Forelimb muscle (tissue), 1 donor: ENCODE measurements around the gene MARCHF2. TPM values are rescaled to one million over a fixed set of nuclear protein-coding genes. Genes with fewer than 3 reads are reported as not detected.

Source experiments
- DNase-seq: peaks from one replicate; pipeline ENCODE4 v3.0.0-alpha.2; 2013; ENCODE audit warnings: low read depth
- polyA plus RNA-seq: library from polyadenylated mRNA; unstranded; fragments of 120-200 nt; gene quantifications from one replicate; pipeline ENCODE4 v1.2.1, GENCODE V29; 2013; ENCODE audit not compliant: insufficient read length

Gene MARCHF2
- polyA plus RNA-seq, 1 donor, result 14.9 TPM

DNA sequence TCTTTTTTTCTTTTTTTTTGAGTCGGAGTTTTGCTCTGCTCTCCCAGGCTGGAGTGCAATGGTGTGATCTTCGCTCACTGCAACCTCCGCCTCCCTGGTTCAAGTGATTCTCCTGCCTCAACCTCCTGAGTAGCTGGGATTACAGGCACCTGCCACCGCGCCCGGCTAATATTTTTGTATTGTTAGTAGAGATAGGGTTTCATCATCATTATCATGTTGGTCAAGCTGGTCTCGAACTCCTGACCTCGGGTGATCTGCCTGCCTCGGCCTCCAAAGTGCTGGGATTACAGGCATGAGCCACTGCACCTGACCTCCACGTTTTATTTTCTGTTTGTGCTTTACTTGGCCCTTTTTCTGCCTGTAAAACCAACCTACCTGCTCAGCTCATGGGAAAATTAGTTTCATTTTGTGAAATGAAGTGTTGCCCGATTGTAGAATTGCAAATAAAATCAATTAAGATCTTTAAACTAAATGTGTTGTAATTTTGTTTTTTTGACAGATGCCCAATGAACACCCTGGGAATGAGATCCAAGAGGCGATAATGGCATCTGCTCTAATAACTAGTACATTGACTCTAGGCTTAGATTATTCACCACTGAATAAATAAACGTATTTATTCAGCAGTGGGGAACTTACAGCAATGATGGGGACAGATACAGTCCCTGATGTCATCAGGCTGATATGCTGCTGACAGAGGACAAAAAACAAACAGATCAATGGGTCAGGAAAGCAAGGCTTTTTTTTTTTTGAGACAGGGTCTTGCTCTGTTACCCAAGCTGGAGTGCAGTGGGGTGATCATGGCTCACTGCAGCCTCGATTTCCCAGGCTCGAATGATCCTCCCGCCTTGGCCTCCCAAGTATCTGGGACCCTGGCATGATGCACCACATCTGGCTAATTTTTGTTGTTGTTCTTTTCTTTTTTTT lies 25.2 kb upstream of the MARCHF2 start:
- no peak for DNase-seq

DNA sequence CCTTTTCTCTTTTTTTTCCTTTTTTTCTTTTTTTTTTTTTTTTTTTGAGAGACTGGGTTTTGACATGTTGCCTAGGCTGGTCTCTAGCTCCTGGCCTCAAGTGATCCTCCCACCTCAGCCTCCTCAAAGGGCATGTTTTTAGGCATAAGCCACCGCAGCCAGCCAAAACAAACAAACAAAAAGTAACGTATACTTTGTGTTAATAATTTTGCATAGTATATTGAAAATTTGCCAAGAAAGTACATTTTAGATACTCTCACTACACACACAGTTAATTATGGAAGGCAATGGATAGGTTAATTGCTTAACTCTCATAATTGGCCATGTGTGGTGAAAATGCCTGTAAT lies 24.5 kb upstream of the MARCHF2 start:
- DNase-seq, result no peak

DNA sequence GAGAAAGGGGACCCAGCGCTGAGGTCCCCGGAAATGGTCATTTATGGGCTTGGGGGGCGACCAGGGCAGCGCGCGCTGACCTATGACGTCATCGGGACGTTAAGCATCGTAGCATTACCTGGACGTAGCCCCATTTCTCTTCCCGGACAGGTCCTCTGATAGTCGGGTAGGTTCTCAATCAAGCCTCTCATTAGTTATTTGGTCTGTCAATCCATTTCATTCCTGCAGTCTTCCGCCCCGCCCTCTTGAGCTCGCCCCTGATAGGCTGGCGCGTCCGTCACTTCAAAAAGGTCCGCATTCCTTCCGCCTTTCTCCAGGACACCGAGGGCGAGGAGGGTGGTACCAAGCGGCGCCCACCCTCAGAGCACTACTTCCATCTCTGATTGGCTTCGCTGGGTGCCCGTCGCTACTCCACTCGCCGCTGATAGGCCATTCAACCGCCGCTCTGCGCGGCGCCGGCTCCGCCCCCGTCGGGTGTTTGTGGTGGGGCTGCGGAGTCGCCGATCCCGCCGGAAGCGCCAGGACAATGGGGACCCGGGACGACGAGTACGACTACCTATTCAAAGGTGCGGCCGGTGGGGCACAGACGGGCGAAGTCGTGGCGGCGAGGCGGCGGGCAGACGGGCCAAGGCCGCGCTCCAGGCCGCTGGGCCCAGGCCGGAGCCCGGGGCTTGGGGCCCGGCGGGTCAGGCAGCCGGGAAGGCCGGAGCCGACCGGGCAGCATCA lies 23.1 kb upstream of the MARCHF2 start, which contains the start of gene RAB11B:
Gene RAB11B (plus strand): TSS at position 470 of the 726 bp plus-strand sequence. CDS start 57 bp downstream, at position 527.
- peak; percentile 98 for DNase-seq

DNA sequence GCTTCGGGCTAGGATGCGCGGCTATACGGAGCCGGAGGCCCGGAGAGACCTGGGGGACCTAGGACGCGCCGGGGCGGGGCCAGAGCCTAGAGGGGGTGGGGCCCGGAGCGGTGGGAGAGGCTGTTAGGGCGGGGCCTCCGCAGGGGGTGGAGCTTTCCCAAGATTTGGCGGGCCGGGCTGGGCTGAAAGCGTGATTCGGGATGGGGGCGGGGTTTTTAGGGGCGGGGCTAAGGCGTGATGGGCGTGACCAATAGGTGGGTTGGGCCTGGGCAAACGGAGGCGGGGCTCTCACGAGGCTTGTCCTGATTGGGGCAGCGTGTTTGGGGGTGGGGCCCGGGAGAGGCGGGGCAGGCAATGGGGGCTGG lies 22.5 kb upstream of the MARCHF2 start:
- DNase-seq, result peak; percentile 48

DNA sequence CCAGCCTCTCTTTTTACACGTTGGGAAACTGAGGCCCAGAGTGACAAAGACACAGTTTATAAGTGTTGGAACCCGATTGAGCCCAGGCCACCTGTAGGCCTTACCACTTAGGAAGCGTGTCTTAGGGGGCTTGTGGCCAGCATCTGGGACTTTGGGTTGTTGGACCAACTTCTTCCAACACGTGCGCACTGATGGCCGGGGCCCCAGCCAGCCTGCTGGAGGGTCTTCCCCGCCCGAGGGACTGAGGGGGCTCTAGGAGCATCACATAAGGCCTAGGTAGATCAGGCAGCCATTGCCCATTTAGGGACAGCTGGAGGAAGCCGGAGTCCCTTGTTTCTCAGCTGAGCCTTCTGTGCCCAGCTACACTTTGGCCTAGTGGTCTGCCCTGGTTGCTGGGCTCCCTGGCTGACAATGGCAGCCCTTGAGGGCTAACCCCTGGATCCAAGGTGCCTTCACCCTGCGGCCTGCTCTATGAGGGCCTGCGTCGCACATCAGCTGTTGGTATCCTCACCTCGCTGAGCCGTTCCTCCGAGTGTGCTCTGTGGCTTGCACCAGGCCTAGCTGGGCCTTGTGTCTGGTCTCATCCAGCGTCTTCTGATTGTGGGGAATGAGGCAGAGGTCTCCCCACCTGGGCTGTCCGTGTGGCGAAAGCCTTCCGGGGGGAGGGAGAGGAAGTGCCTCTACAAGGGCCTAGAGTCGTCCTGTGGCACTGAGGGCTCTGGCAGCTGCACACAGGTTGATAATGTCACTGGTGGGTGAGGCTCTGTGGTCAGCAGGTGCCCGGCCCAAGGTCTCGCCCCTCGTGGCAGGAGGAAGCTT lies 21.7 kb upstream of the MARCHF2 start:
- no peak for DNase-seq

DNA sequence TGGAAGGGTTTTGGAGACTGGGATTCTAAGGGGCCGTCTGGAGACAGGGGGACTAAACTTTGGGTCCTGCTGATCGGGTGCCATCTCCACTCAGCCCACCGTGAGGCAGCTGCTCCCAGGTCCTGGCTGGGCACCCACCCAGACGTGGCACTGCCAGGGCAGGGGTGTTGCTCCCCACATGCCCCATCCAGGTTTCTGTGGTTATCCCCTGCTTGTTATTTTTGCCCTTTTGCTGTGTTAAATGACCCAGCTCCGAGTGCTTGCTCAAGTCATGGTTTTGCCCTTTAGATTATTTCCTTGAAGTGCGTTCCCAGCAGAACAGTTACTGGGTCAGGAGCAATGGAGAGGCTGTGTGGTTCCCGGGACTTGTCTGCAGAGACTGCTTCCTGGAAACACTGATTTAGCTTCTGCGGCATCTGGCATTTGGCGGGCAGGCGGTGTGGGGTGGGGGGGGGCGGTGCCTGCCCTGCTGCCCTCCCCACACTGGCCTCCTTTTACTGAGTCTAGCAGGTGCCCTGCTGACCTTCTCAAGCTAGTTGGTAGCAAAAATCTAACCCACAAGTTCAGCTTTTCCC lies 21.0 kb upstream of the MARCHF2 start:
- no peak for DNase-seq

DNA sequence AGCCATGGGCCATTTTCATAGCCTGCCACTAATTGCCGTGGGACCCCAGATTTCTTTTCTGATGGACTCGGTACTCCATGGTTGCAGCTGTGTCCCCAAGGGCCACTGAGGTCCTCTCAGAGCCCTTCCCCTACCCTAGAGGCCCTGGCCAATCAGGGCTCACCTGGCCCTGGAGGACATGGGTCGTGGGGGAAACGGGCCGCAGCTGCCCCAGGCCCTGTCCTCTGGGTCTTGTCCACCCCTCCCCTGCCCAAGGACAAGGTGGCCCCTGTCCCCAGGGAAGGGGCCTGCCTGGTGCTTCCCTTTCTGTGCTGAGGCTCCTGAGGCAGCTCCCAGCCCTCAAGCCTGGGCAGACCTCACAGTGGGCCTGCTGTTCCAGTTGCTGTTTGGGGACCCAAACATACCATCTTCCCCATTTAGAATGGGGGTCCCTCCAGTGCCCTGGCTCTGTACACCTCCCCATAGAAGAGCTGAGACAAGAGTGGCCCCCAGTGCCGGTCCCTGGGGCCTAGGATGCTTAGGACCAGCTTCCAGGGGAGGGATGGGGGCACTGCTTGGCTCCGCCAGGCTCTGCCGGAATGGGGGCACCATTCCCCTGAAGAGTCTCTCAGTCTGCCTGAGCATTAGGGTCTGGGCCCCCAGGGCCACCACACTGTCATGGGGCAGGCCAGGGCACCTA lies 19.8 kb upstream of the MARCHF2 start:
- no peak for DNase-seq

DNA sequence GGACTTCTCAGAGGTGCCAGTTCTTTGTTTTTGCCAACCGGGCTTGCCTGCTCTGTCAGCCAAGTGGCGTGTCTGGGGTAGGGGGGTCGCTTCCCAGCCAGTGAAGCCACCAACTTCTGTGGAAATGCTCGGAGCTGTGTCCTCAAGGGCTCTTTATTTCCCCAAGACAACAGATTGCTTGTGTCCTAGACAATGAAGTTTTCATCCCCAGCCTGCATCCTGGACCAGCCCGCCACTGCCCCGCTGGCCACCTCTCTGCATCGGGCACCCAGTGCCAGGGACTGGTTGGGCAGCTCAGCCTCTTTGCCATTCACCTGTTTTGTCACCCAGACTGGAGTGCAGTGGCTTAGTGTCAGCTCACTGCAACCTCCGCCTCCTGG lies 19.2 kb upstream of the MARCHF2 start:
- DNase-seq, result no peak

DNA sequence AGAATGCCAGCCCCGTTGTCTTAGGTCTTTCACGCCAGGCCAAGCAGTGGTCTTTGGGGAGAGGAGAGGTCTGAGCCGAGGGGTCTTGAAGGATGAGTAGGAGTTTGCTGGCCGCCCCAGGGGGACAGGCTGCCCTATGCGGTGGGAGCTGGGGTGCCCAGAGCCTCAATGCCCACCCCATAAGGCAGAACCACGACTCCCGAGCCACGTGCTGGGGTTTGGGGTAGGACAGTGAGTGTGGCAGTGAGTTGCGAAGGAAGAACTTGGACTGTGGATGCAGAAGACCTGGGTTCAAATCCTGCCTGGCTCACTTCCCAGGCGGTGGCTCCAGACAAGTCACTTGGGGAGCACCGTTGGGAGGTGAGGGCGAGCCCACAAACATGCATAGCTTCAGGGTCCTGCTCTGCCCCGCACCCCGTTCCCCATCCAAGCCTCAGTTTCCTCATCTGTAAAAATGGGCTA lies 17.5 kb upstream of the MARCHF2 start:
- DNase-seq, result no peak

DNA sequence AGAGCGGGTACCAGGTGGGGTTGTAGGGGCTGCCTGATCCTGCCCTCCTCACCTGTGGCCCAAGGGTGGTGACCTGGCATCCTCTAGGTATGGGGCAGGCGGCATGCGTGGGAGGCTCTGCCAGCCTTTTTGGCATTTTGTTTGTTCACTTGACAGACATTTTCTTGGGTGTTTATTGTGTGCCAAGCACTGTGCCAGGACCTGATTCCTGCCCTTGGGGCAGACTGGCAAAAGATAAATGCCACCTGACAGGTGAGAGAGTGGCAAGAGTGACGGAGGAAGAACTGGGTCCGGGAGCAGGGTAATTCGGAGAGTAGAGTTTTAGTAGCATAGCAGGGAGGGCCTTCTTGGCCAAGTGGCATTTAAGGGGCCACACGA lies 16.9 kb upstream of the MARCHF2 start:
- DNase-seq, result no peak

DNA sequence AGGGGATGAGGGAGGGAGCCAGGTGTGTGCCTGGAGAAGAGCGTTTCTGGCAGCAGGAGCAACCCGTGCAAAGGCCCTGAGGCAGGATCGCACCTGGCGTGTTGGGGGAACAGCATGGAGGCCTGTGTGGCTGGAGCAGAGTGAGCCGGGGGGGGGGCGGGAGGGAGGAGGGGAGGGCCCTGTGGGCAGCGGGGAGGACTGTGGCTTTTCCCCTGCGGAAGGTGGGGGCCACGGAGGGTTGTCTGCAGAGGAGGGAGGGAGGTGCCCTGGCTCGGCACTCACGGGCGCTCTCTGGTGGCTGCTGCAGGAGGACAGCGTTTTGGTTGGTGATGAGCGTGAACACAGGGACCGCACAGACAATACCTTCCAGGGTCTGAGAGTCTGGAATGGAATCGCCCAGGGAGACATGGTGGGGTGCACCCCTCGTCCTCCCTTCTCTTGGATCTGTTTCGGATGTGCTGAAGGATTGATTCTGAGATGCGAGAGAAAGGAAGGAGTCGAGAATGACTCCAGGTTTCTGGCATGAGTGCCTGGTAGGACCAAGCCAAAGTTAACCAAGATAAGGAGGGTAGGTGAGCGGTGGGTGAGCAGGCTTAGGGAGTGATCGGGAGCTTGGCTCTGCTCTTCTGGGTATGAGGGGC lies 16.4 kb upstream of the MARCHF2 start:
- DNase-seq, result no peak

DNA sequence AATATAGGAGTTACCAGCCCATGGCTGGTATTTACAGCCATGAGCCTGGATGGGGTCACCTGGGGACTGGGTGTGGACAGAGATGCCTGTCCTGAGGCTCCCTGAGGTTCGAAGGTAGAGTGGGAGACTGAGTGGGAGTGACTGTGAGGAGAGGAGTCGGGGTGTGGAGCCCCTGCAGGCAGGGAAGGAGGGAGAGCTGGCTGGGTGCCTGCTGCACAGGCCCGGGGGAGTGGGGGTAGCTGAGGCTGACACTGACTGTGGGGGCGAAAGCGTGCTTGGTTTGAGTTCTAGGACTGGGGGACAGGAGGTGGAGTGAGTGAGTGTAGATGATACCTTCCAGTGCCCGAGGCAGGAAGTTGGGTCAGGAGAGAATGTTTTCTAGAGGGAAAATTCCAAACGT lies 15.8 kb upstream of the MARCHF2 start:
- no peak for DNase-seq

DNA sequence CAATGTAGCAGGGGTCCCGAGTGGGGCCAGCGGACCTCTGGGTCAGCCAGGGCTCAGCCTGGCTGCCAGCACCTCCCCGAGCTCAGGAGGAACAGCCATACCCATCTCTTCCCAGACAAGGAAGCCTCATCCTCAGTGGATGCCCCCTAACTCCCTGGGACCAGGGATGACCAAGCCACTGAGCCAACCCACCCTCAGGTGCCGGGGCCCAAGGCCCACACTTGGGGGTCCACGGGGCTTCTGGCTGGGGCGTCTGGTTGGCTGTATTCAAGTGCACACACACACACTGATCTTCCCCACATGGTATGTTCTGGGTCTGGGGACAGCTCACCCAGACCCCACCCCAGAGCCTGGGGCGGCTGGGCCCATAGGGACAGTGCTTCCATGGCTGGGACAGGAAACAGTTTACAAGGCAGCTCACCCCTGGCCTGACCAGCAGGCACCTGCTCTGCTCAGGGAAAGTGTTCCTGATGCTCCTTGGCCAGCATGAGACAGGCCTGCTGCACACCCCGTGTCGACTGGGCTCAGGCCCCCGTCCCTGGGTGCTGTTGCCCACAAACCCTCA lies 15.3 kb upstream of the MARCHF2 start:
- no peak for DNase-seq

DNA sequence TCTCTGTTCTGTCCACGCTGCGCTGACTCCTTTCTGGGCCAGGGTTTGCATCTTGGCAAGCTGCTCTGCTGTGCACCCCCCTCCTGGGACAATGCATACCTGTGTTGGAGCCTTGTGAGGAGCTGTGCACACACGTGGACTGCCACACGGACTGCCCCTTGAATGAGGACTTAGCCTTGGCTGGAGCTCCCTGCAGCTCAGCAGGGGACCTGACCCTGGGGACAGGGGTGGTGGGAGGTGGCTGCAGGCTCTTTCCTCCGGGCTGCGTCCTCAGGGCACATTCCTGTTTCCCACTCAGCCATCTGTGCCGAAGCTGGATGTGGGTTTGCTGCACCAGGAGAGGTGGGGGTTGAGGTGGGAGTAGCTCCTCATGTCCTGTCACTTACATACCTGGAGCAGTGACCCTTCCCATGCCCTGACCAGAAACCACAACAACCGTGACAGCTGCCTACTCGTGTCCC lies 14.8 kb upstream of the MARCHF2 start:
- no peak for DNase-seq

DNA sequence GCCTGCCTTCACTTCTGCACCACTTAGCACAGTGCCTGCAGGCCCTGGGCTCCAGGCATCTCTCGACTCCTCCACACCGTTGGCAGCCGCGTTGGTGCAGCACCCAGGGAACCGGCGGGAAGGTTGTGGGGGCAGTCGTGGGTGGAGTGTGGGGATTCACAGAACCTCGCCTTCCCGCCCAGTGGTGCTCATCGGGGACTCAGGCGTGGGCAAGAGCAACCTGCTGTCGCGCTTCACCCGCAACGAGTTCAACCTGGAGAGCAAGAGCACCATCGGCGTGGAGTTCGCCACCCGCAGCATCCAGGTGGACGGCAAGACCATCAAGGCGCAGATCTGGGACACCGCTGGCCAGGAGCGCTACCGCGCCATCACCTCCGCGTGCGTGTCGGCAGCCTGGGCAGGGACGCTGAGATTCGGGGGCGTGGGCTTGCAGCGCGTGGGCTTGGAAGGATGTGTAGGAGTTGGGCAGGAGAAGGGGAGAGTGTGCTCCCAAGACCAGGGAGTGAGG lies 13.4 kb upstream of the MARCHF2 start:
- DNase-seq, result no peak

DNA sequence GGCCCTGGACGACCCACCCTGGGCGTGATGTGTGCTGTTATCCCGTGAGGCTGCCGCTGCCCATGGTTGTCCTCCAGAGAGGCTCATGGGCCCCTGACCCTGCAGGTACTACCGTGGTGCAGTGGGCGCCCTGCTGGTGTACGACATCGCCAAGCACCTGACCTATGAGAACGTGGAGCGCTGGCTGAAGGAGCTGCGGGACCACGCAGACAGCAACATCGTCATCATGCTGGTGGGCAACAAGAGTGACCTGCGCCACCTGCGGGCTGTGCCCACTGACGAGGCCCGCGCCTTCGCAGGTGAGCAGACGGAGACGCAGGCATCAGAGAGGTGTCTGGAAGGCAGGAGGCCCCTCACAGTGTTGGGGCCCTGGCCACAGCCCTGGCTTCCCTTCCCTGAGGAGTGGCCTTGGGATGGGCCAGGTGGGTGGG lies 11.1 kb upstream of the MARCHF2 start:
- DNase-seq, result no peak

DNA sequence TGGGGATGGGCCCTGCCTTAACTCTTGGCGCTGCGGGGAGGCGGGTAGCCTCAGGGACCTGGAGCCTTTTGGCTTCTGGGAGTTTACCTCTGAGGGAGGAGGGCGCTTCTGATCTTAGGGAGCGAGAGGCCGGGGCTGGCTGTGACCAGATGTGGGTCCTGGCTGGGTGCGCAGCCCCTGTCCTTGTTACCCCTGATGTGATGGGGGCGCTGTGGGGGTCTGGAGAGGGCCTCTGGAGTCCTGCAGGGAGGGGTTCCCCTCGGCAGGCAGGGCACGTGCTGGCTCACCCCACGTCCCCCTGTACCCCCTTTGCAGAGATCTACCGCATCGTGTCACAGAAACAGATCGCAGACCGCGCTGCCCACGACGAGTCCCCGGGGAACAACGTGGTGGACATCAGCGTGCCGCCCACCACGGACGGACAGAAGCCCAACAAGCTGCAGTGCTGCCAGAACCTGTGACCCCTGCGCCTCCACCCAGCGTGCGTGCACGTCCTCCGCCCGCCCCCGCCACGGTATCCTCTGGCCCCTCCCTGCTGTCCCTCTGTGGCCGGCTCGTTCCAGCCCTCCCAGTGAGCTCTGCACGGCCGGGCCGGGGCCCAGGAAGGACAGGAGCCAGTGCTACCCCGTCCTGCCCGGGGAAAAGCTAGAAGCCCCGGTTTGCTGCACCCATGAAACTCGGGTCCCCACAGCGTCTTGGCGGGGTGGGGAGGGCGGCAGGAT lies 9.8 kb upstream of the MARCHF2 start:
- no peak for DNase-seq

DNA sequence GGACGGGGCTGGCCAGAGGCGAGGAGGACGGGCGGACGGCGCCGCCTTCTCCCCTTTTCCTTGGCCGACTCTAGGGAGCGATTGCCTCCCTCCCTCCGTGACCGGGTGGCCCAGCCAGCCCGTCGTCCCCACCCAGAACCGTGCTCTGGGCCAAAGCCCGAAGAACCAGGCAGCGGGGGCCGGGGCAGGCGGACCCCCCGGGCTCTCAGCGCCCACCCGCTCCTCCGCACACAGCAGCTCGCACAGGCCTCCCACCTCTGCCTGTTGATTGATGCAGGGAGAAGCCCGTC lies 9.3 kb upstream of the MARCHF2 start:
- no peak for DNase-seq

DNA sequence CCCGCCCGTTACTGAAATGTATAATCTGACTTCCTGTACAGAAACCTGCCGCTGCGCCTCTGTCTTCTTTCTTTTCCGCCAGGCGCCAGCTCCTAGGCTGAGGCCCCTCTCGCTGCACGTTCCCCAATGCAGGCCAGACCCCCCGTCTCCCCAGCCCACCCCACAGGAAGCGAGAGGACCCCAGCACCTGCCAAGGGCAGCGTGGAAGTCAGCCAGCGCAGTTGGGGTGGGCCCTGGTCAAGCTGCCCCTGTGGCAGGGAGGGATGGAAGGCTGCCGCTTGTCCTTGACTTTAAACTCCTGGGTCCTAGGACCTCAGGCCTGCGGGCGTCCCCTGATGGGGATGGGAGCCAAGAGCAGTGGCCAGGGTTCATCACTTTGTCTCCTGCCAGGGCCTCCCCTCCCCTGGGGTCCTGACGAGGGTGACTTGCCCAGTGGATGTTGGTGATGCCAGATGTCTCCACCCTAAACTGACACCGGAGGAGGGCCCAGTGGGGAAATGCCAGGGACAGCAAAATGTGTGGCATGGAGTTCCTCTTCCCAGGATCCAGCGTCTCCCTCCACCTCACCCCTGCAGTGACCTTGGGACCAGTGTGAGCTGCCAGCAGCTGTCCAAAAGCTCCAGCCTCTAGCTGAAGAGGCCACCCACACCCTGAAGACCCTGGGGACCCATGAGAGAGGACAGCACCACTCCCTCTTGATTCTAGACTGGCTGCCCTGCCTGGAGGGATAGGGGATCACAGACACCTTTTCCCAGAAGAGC lies 8.5 kb upstream of the MARCHF2 start:
- no peak for DNase-seq
